Peyer's patch (tissue), 4 donors: ENCODE data around the gene BAIAP2. TPM values are rescaled to one million over a fixed set of nuclear protein-coding genes. Genes with fewer than 3 reads are reported as not detected.

ENCODE experiments used
- DNase-seq, 3 donors: peaks; one replicate each; pipeline ENCODE4 v3.0.0-alpha.2; 2017 to 2019
- H3K27ac ChIP-seq, 4 donors: fragments of 200-600 bp; sonication (generic); one replicate each; pipeline ENCODE4 v1.5.1; 2016 to 2019
- H3K27me3 ChIP-seq, 2 donors: fragments of 200-600 bp; sonication (generic); one replicate each; pipeline ENCODE4 v1.5.1; 2019
- H3K36me3 ChIP-seq, 3 donors: fragments of 200-600 bp; sonication (generic); one replicate each; pipeline ENCODE4 v1.5.1; 2016 to 2019
- H3K4me1 ChIP-seq, 4 donors: fragments of 200-600 bp; sonication (generic); one replicate each; pipeline ENCODE4 v1.5.1; 2016 to 2019
- H3K4me3 ChIP-seq, 4 donors: fragments of 200-600 bp; sonication (generic); 1 replicate in 3 of 4; 2 replicates in 1 of 4; pipeline ENCODE4 v1.5.1; 2016 to 2019; ENCODE audit warnings: mild to moderate bottlenecking in 1 of 4
- H3K9me3 ChIP-seq, 4 donors: fragments of 200-600 bp; sonication (generic); one replicate each; pipeline ENCODE4 v1.5.1; 2016 to 2019; ENCODE audit warnings: mild to moderate bottlenecking in 1 of 4
- CTCF ChIP-seq, 6 experiments: fragments of 450-650 bp in 4 of 6; fragments of 200-600 bp in 2 of 6; sonication (generic) in 1 of 6; IDR thresholded peaks; one replicate each; pipeline ENCODE4 v1.5.1; 2017 to 2019; ENCODE audit warnings: antibody characterized with exemption in 6 of 6, mild to moderate bottlenecking in 3 of 6, moderate library complexity in 1 of 6
- POLR2A ChIP-seq, 2 donors: fragments of 450-650 bp; IDR thresholded peaks; one replicate each; pipeline ENCODE4 v1.5.1; 2017; ENCODE audit warnings: antibody characterized with exemption in 2 of 2, mild to moderate bottlenecking in 2 of 2, moderate library complexity in 2 of 2
- total RNA-seq, 4 donors: library from RNA; depleted of rRNA; stranded (reverse); fragments of >200 nt; gene quantifications; one replicate each; pipeline ENCODE4 v1.1.0, GENCODE V29; 2016

Gene BAIAP2
- total RNA-seq, 4 donors from 2014 or later = 10.2 to 61.9 (median 17.6) TPM

GRCh38 chr17:81132197-81132540, 97.2 kb downstream of the BAIAP2 start:
- Histone ChIP-seq H3K9me3 (no peaks in the 10 kb centered on the region), H3K27me3 (no peaks in the 10 kb centered on the region), H3K27ac (peak overlapping the region in 3 of 4 donors; percentile 77 to 98 (median 94)), H3K4me1 (peaks cover 0 to 14% (median 2%) of the 10 kb centered on the region in 4 donors), H3K36me3 (no peaks in the 10 kb centered on the region), H3K4me3 (peak overlapping the region in 2 of 4 donors; percentile 51 to 68)
- no peak for DNase-seq
- no peak for TF ChIP-seq POLR2A (IDR thresholded peaks at IDR 0.05)
- TF ChIP-seq CTCF (IDR thresholded peaks at IDR 0.05) = no peak

GRCh38 chr17:81132770-81133723, 98.1 kb downstream of the BAIAP2 start:
- peaks cover 0 to 14% (median 2%) of the 10 kb centered on the region in 4 donors for H3K4me1 ChIP-seq
- TF ChIP-seq POLR2A (IDR thresholded peaks at IDR 0.05) (peak; percentile 65 to 76), CTCF (IDR thresholded peaks at IDR 0.05) (no peak)
- peak in 2 of 3 donors; percentile 85 to 89 for DNase-seq
- H3K27me3 ChIP-seq = no peaks in the 10 kb centered on the region
- H3K36me3 ChIP-seq = no peaks in the 10 kb centered on the region
- no peaks in the 10 kb centered on the region for H3K9me3 ChIP-seq
- H3K27ac ChIP-seq = peak overlapping the region in 3 of 4 donors; percentile 77 to 98 (median 94)
- peak overlapping the region in 2 of 4 donors; percentile 51 to 68 for H3K4me3 ChIP-seq

GRCh38 chr17:81134064-81134781, 99.3 kb downstream of the BAIAP2 start:
- H3K27me3 ChIP-seq = no peaks in the 10 kb centered on the region
- H3K9me3 ChIP-seq = no peaks in the 10 kb centered on the region
- DNase-seq = no peak
- H3K36me3 ChIP-seq = no peaks in the 10 kb centered on the region
- H3K4me3 ChIP-seq = no peak overlapping the region
- peaks cover 0 to 14% (median 2%) of the 10 kb centered on the region in 4 donors for H3K4me1 ChIP-seq
- TF ChIP-seq POLR2A (IDR thresholded peaks at IDR 0.05) = no peak
- no peak for TF ChIP-seq CTCF (IDR thresholded peaks at IDR 0.05)
- H3K27ac ChIP-seq = no peak overlapping the region

GRCh38 chr17:81135505-81136278, 100.7 kb downstream of the BAIAP2 start:
- Histone ChIP-seq H3K9me3 (no peaks in the 10 kb centered on the region), H3K4me1 (peaks cover 0 to 14% (median 2%) of the 10 kb centered on the region in 4 donors), H3K4me3 (no peak overlapping the region), H3K36me3 (no peaks in the 10 kb centered on the region), H3K27ac (no peak overlapping the region), H3K27me3 (no peaks in the 10 kb centered on the region)
- TF ChIP-seq CTCF (IDR thresholded peaks at IDR 0.05) = no peak
- TF ChIP-seq POLR2A (IDR thresholded peaks at IDR 0.05) = no peak
- no peak for DNase-seq

- peaks cover 0 to 14% (median 2%) of the 10 kb centered on the region in 4 donors for H3K4me1 ChIP-seq
- TF ChIP-seq POLR2A (IDR thresholded peaks at IDR 0.05) (no peak), CTCF (IDR thresholded peaks at IDR 0.05) (no peak)
- H3K9me3 ChIP-seq = no peaks in the 10 kb centered on the region
- DNase-seq = no peak
- no peaks in the 10 kb centered on the region for H3K27me3 ChIP-seq
- H3K27ac ChIP-seq = no peak overlapping the region
- no peak overlapping the region for H3K4me3 ChIP-seq
- H3K36me3 ChIP-seq = no peaks in the 10 kb centered on the region
These were observed 101.4 kb downstream of the BAIAP2 start for GRCh38 chr17:81136366-81136765.
